Occipital lobe (tissue), 2 donors: ENCODE measurements around the gene AMPD3. TPM values are rescaled to one million over a fixed set of nuclear protein-coding genes. Genes with fewer than 3 reads are reported as not detected.
A peak's percentile ranks its signal among the peaks of the same experiment; 100 is the strongest.

Experiments used
- DNase-seq: peaks from one replicate; lab custom pipeline; 2025; lab: John Stamatoyannopoulos, UW
- total RNA-seq: library from RNA; depleted of rRNA; stranded (reverse); fragments of >200 nt; gene quantifications from one replicate; pipeline ENCODE4 v1.2.3, GENCODE V29; 2014

The AMPD3 gene
- total RNA-seq, 1 donor from 2014 or later = 0.78 TPM

DNA sequence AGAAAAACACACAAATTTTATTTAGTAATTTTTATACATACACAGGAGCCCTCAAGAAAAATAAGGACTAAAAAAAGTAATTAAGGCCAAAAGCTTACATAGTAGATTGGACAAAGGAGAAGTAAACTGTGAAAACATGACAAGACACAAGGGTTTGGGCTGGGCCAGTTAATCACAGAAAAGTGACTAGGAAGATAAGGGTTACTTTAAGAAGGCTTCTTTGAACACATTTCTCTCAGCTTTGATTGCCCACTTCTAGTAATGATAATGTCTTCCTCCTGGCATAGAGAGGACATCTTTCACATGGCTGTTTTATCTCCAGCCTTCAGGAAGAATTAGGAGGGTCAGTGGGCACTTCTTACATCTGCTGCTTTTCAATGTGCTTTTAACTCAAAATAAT is 82.5 kb downstream of the AMPD3 start:
- no peak for DNase-seq

DNA sequence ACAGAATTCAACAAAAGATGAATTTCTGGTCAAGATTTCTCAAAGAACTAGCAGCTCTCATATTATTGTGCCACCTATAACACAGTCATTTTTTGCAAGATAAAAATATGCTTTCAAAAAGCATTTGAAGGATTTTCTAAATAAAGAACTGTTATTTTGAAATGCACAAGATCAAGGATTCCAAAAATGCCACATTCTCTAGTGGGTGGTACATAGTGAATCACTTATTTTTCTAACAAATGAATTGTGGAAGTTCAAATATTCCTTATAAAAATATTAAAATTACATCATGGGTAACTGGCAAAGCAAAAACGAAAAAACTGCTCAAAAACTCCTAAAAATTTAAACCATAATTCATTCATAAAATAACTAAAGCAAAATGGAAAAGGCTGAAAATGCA is 83.9 kb downstream of the AMPD3 start:
- no peak for DNase-seq

DNA sequence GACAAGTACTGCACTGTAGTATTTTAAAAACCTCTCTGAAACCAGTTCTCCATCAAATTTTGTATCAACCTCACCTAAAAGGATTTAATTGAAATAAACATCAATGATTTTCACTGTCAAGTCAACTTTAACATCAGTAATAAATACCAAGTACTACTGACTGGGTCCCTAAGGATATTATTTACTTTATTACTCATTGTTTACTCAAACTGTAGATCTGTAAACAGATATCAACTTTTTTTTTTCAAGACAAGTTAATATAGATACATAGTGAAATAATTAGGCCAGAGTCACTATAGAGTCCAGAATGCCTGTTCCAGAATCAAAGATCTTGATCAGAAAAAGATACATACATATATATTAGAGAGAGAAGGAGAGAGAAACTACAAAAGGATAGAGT is 84.3 kb downstream of the AMPD3 start:
- DNase-seq = no peak

DNA sequence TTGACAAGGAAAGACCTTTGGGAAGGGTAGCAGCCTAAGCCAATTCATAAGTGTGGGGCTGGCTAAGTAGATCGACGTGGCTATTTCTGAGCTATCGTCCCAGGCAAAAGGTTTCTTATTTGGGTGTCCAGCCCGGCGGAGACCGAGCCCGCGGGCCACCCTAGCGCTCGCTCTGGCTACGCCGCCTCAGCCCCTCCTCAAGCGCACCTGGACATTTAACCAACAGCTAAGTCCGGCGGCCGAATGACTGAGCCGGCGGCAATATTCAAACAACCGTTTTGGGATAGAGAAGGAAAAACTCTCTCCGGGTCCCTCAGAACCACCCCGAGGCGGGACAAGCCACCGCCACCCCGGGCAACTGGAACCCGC is 85.5 kb downstream of the AMPD3 start:
- peak; percentile 46 for DNase-seq

DNA sequence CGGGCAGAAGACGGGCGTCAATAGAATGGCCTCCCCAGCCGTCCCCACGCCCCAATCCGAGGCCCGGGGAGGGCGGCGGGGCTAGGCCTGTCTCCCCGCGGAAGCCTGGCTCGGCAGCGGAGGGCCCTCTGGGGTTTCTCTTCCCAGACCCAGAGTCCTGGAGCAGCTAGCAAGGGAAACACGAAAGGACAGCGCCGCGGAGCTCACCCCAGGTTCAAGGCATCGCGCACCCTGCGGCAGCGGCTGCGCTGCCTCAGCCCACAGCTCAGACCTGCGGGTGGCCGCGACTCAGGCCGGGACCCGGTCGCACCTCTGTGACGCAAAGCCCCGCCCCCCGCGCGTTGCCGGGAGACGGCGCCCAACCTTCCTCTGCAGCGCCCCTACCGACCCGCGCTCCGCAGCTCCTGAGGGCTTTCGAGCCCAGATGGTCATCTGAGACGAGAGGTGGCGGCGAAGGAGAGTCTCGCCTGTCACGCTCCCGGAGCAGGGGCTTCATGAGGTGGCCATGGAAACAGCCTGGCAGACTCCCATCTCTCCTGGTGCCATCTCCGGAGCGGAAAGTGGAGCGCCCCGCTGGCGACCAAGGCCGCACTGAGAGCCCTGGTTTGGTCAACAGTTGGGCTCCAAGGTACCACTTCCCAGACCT is 86.0 kb downstream of the AMPD3 start, which contains the start of gene RNF141:
Gene RNF141 (minus strand): TSS at position 273 of the 646 bp plus-strand sequence. CDS start 7,029 bp downstream, outside the sequence.
- DNase-seq = peak; percentile 88

DNA sequence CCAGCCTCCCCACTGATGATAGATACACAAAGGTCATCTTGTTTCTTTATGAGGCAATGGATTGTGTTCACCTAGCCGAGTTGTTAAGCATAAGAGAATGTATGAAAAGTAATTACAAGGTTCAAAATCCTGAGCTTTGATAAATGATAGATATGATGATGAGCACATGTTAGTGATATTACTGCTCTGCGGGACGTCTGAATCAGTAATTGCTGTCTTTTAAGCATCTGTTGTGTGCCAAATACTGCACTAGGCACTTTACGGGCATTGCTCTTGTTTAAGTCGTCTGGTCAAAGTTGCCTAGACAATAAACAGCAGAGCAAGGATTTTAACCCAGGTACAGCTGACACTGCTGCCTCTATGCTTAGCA is 86.5 kb downstream of the AMPD3 start:
- DNase-seq = no peak

DNA sequence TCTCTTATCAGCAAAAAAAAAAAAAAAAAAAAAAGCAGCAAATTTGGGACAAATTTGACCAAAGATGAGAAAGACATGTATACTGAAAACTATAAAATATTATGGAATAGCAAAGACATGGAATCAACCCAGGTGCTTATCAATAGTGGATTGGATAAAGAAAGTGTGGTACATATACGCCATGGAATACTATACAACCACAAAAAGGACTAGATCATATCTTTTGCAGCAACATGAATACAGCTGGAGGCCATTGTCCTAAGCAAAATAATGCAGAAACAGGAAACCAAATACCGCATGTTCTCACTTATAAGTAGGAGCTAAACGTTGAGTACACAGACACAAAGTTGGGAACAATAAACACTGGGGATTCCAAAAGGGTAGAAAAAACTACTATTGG is 87.7 kb downstream of the AMPD3 start:
- no peak for DNase-seq

DNA sequence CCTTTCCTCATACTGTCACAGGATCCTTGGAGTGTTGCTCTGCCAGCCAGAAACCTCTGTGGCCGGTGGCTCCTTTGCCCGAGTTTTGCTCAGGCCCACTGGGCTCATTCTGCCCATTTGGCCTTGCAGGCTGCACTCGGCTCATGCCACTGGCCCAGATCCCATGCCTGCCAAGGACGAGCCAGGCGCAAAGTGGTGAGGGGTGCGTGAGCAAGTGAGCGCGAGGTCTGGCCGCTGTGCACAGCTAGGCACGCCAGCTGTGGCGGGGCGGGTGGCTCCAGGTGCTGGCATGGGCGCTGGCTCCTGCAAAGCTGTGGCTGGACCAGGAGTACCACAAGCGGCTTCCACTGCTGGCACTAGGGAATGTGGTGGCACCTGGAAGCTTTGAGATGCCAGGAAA is 88.7 kb downstream of the AMPD3 start:
- DNase-seq = no peak

DNA sequence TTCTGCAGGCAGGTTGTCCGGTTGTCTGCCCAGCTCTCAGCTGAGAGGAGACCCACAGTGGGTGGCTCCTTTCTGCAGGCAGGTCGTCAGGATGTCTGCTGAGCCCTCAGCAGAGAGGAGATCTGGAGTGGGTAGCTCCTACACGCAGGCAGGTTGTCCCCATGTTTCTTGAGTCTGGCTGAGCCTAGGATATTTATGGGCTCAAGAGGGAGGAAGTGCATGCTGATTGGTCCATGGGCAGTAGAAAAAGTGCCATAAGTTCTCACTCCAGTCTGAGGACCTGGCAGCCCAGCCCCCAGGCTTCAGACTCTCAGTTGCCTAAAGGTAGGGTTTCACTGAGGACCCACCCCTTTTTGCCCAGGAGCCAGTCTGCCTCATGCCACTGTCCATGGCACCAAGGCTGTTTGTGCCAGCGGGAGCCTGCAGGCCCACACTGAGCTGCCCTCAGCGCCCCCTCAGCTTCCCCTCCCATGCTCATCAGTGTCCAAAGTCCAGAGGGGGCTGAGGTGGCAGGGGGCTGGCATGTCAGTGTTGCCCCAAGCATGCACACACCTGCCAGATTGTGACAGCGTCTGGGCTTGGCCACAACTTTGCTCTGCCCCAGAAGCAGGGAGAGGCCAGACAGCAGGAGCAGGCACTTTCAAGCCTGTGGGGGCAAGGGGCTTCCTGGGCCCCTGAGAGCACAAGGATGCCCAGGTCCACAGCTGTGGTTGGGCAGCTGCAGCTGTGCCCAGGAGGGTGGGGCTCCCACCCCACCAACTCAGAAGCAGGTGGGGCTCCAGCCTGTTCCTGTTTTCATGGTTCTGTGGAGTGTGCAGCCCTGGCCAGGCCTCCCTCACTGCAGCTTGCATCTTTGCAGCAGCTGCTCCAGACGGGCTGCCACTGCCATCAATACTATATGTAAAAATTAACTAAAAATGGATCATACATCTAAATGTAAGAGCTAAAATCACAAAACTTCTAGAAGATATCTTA is 89.7 kb downstream of the AMPD3 start:
- no peak for DNase-seq

DNA sequence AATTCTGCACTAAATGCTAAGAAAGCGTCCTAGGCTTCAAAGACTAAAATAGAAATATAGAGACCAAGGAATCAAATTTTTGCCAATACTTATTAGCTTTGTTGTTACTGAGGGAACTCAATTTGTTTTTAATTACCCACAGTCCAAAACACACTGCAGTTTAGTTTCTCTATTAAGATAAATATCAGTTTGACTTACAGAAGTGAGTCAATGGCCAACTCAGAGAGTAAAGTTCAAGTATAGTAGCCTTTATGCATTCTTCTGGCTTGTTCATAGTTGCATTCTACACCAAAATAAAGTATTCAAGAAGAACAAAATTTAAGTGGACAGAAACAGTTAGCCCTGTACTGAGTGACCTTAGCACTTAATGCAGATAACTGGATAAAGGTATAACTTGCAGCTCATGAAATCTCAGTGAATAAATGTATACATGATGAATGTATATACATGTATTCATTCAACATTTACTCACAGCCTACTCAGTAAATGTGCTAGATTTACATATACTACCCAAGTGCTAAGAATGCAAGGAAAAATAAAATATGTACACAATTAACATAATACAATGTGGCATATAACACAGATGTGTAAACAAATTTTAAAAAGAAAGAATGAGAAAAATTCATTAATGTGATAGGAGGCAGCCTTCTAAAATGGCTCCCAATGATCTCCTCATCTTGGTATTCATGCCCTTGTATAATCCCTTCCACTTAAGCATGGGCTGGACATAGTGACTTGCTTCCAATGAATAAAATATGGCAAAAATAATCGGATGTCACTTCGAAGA is 95.6 kb downstream of the AMPD3 start:
- DNase-seq = no peak

DNA sequence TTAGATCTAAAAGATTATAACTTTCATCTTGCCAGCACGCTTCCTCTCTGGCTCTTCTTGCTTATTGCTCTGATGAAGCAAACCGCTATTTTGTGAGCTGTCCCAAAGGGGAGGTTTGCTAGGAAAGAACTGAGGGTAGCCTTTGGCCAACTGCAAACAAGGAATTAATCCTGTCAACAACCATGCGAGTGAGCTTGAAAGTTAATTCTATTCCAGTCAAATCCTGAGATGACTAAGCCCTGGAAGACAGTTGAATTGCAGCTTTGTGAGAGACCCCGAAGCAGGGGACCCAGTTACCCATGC is 96.2 kb downstream of the AMPD3 start:
- DNase-seq = no peak

DNA sequence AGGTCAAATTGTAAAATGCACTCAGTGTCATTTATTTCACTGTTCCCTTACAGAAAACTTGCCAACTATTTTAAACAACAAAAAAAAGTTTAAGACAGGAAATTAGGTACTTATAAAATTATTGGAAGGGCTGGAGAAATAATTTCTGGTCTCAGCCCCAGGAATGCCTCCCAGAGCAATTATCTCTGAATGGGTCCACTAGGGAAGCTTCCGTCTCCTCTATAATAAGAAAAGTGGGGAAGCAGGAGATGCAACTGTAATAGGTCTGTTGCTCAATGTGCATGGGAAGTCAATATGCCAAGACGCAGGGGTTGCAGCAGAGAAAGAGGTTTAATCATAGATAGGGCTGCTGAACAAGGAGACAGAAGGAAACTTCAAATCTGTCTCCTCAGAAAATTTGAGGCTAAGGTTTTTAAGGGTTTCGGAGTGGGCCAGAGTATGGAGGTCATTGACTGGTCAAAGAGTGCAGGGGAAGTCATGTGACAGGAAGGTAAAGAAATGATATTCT is 96.8 kb downstream of the AMPD3 start:
- DNase-seq = no peak

DNA sequence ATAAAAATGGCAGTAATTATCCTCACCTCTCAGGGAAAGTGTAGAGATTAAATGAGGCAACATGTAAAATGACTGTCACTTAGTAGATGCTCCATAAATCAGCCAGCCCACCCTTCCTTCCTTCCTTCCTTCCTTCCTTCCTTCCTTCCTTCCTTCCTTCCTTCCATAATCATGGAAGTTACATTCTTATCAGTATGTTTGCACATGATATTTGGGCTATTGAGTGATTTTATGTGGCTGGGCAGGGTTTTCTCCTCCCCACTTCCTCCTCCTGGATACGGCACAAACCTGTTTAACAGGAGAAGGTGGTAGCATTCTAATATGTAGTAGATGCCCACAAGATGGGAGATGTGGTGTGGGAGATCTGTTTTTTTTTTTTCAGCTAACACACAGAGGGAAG is 101.5 kb downstream of the AMPD3 start:
- no peak for DNase-seq

Other genes starting within 250 kb of the AMPD3 start
- gene SBF2, start 161.0 kb upstream of the AMPD3 start, total RNA-seq = 132 TPM
- gene ADM, start 150.2 kb upstream of the AMPD3 start, total RNA-seq = 14.7 TPM
- gene RNF141, start 85.9 kb downstream of the AMPD3 start, total RNA-seq = 80.0 TPM
- gene LYVE1, start 113.4 kb downstream of the AMPD3 start, total RNA-seq = 9.0 TPM
- gene IRAG1, start 238.5 kb downstream of the AMPD3 start, total RNA-seq = 1.4 TPM